ENCODE results near the gene RAF1. TPM values are rescaled to one million over a fixed set of nuclear protein-coding genes. Genes with fewer than 3 reads are reported as not detected.
A peak's percentile ranks its signal among the peaks of the same experiment; 100 is the strongest.
"Not testable (repeated sequence)": the region's sequence is repeated elsewhere in the genome, so short reads cannot be mapped to it uniquely, and the experiment has no call there.

The RAF1 gene
- total RNA-seq, 1 donor, result 111 TPM

GRCh38 chr3:12544652-12545472 is 119.1 kb downstream of the RAF1 start:
- no peak for TF ChIP-seq CTCF (IDR thresholded peaks at IDR 0.05; ENCODE audit: insufficient read depth, low read depth, low read length)
- H3K4me3 ChIP-seq (ENCODE audit: low read depth, low read length), result no peak overlapping the region
- no peak for DNase-seq (ENCODE audit: low read depth)

- DNase-seq (ENCODE audit: low read depth); H3K4me3 ChIP-seq (ENCODE audit: low read depth, low read length): not testable (repeated sequence)
These were observed 120.4 kb downstream of the RAF1 start for GRCh38 chr3:12543497-12543896.

- TF ChIP-seq CTCF (IDR thresholded peaks at IDR 0.05; ENCODE audit: insufficient read depth, low read depth, low read length), result peak; percentile 46
- no peak overlapping the region for H3K4me3 ChIP-seq (ENCODE audit: low read depth, low read length)
- no peak for DNase-seq (ENCODE audit: low read depth)
These were observed 122.3 kb downstream of the RAF1 start for GRCh38 chr3:12541625-12542024.

GRCh38 chr3:12536423-12536822 is 127.5 kb downstream of the RAF1 start:
- peak; percentile 51 for DNase-seq (ENCODE audit: low read depth)
- TF ChIP-seq CTCF (IDR thresholded peaks at IDR 0.05; ENCODE audit: insufficient read depth, low read depth, low read length), result peak; percentile 50
- no peak overlapping the region for H3K4me3 ChIP-seq (ENCODE audit: low read depth, low read length)

Small RNA genes within 50 kb of the gene (small RNA-seq; reads per million reads assigned to genes)
- gene CRIP1P1 (not detected), gene RF00017 (not detected)

Other genes with a start within 250 kb of the RAF1 start
- gene TSEN2, start 179.6 kb downstream of the RAF1 start, total RNA-seq, result 8.4 and 17.3 TPM in 2 replicates
- not detected in 2 replicates for gene MKRN2OS, start 118.6 kb downstream of the RAF1 start, total RNA-seq
- 41.9 and 42.7 TPM in 2 replicates for gene MKRN2, start 107.0 kb downstream of the RAF1 start, total RNA-seq
- gene TMEM40, start 95.1 kb upstream of the RAF1 start, total RNA-seq, result under 0.01 TPM in 1 of 2 replicates, not detected in the other
- 4.7 and 6.1 TPM in 2 replicates for gene CAND2, start 132.6 kb upstream of the RAF1 start, total RNA-seq
- gene RPL32, start 177.4 kb upstream of the RAF1 start, total RNA-seq, result 409 and 739 TPM in 2 replicates